ENCODE measurements around the gene RPS6KA5. TPM values are rescaled to one million over a fixed set of nuclear protein-coding genes. Genes with fewer than 3 reads are reported as not detected.

The RPS6KA5 gene
- total RNA-seq, 2 donors from 2014 or later, result 5.3 to 9.6 TPM

- Histone ChIP-seq H3K9me3 (no peaks in the 10 kb centered on the region), H3K4me1 (peaks cover 0 to 16% of the 10 kb centered on the region in 2 donors), H3K27me3 (no peaks in the 10 kb centered on the region), H3K27ac (no peak overlapping the region), H3K36me3 (no peaks in the 10 kb centered on the region), H3K4me3 (no peak overlapping the region)
- no peak for TF ChIP-seq CTCF (IDR thresholded peaks at IDR 0.05)
- DNase-seq (ENCODE audit: low spot score), result no peak
Measured at GRCh38 chr14:91063119-91063518, 2.7 kb upstream of the RPS6KA5 start.

- H3K27ac ChIP-seq, result no peak overlapping the region
- no peak for TF ChIP-seq CTCF (IDR thresholded peaks at IDR 0.05)
- H3K36me3 ChIP-seq, result no peaks in the 10 kb centered on the region
- H3K9me3 ChIP-seq, result no peaks in the 10 kb centered on the region
- no peak for DNase-seq (ENCODE audit: low spot score)
- no peaks in the 10 kb centered on the region for H3K27me3 ChIP-seq
- no peak overlapping the region for H3K4me3 ChIP-seq
- peaks cover 0 to 16% of the 10 kb centered on the region in 2 donors for H3K4me1 ChIP-seq
Measured at GRCh38 chr14:91062600-91062999, 2.2 kb upstream of the RPS6KA5 start.

GRCh38 chr14:91061056-91061887, 831 bp upstream of the RPS6KA5 start:
- TF ChIP-seq CTCF (IDR thresholded peaks at IDR 0.05), result no peak
- no peaks in the 10 kb centered on the region for H3K36me3 ChIP-seq
- peak overlapping the region; percentile 35 to 52 for H3K4me3 ChIP-seq

GRCh38 chr14:91059576-91060350, 678 bp downstream of the RPS6KA5 start:
- Histone ChIP-seq H3K27me3 (no peaks in the 10 kb centered on the region), H3K4me3 (peak overlapping the region; percentile 88 to 91), H3K9me3 (no peaks in the 10 kb centered on the region), H3K4me1 (peaks cover 0 to 16% of the 10 kb centered on the region in 2 donors), H3K27ac (peak overlapping the region; percentile 96 to 99), H3K36me3 (no peaks in the 10 kb centered on the region)
- no peak for DNase-seq (ENCODE audit: low spot score)
- peak in 1 of 2 donors; percentile 17 for TF ChIP-seq CTCF (IDR thresholded peaks at IDR 0.05)

More at GRCh38 chr14:91061056-91061887, 831 bp upstream of the RPS6KA5 start:
- peak overlapping the region; percentile 72 to 87 for H3K27ac ChIP-seq
- DNase-seq (ENCODE audit: low spot score), result no peak
- H3K4me1 ChIP-seq, result peaks cover 0 to 16% of the 10 kb centered on the region in 2 donors
- H3K9me3 ChIP-seq, result no peaks in the 10 kb centered on the region
- no peaks in the 10 kb centered on the region for H3K27me3 ChIP-seq

- H3K36me3 ChIP-seq, result no peaks in the 10 kb centered on the region
- H3K27me3 ChIP-seq, result no peaks in the 10 kb centered on the region
- DNase-seq (ENCODE audit: low spot score), result no peak
- H3K4me3 ChIP-seq, result no peak overlapping the region
- H3K27ac ChIP-seq, result no peak overlapping the region
- no peak for TF ChIP-seq CTCF (IDR thresholded peaks at IDR 0.05)
- H3K9me3 ChIP-seq, result no peaks in the 10 kb centered on the region
- peaks cover 0 to 16% of the 10 kb centered on the region in 2 donors for H3K4me1 ChIP-seq
Measured at GRCh38 chr14:91058042-91058581, 2.3 kb downstream of the RPS6KA5 start.
